Muscle layer of colon (tissue), 2 donors: ENCODE results near the gene ZNF263.
A peak's percentile ranks its signal among the peaks of the same experiment; 100 is the strongest.
"Not testable (repeated sequence)": the region's sequence is repeated elsewhere in the genome, so short reads cannot be mapped to it uniquely, and the experiment has no call there.

Experiments used
- H3K27ac ChIP-seq: one replicate; pipeline ENCODE4 v1.7.0; 2013; ENCODE audit warnings: low read depth, mild to moderate bottlenecking, low read length, moderate library complexity
- H3K27me3 ChIP-seq, 2 donors: one replicate each; pipeline ENCODE4 v1.7.0; 2013; ENCODE audit warnings: low read length in 2 of 2, mild to moderate bottlenecking in 2 of 2; ENCODE audit not compliant: insufficient read depth in 2 of 2, control insufficient read depth in 1 of 2
- H3K36me3 ChIP-seq: one replicate; pipeline ENCODE4 v1.7.0; 2013; ENCODE audit warnings: mild to moderate bottlenecking, low read length; ENCODE audit not compliant: insufficient read depth
- H3K4me1 ChIP-seq: one replicate; pipeline ENCODE4 v1.7.0; 2013; ENCODE audit warnings: mild to moderate bottlenecking, low read length; ENCODE audit not compliant: insufficient read depth
- H3K4me3 ChIP-seq, 2 donors: one replicate each; pipeline ENCODE4 v1.7.0; 2013; ENCODE audit warnings: low read length in 2 of 2, low read depth in 1 of 2, mild to moderate bottlenecking in 1 of 2, moderate library complexity in 1 of 2
- H3K9ac ChIP-seq: one replicate; pipeline ENCODE4 v1.7.0; 2013; ENCODE audit warnings: low read length
- H3K9me3 ChIP-seq: one replicate; pipeline ENCODE4 v1.7.0; 2013; ENCODE audit warnings: mild to moderate bottlenecking, low read length
- donor health status: abdominal sarcoma.
- donor health status: Adenocarcinoma of cecum.

The ZNF263 gene

GRCh38 chr16:3249451-3249850 lies 33.8 kb upstream of the ZNF263 start:
- no peaks in the 10 kb centered on the region for H3K4me1 ChIP-seq
- no peak overlapping the region for H3K9ac ChIP-seq
- no peaks in the 10 kb centered on the region for H3K36me3 ChIP-seq
- no peaks in the 10 kb centered on the region for H3K9me3 ChIP-seq
- H3K4me3 ChIP-seq, result no peak overlapping the region
- no peak overlapping the region for H3K27ac ChIP-seq
- H3K27me3 ChIP-seq, result no peaks in the 10 kb centered on the region

DNA sequence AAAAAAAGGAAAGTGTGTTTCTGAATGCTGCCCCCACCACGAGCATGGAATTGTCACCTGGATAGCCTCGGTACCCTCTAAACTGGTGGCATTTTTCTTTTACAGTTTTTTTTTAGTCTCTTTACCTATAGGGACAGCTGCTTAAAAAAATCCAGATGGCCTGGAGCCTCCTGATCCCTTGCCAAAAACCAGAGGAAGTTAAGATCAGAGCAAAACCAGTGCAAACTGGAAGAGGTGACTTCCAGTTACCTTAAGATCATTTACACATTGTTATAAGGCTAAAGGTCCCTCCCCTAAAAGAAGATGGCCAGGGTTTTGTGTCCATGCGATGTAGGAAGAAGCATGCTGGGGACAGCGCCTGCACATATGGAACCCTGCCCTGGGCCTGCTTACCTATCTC lies 30.3 kb upstream of the ZNF263 start:
- no peaks in the 10 kb centered on the region for H3K36me3 ChIP-seq
- H3K4me3 ChIP-seq, result no peak overlapping the region
- H3K9me3 ChIP-seq, result no peaks in the 10 kb centered on the region
- H3K9ac ChIP-seq, result no peak overlapping the region
- H3K27ac ChIP-seq, result no peak overlapping the region
- H3K4me1 ChIP-seq, result no peaks in the 10 kb centered on the region
- H3K27me3 ChIP-seq, result no peaks in the 10 kb centered on the region

DNA sequence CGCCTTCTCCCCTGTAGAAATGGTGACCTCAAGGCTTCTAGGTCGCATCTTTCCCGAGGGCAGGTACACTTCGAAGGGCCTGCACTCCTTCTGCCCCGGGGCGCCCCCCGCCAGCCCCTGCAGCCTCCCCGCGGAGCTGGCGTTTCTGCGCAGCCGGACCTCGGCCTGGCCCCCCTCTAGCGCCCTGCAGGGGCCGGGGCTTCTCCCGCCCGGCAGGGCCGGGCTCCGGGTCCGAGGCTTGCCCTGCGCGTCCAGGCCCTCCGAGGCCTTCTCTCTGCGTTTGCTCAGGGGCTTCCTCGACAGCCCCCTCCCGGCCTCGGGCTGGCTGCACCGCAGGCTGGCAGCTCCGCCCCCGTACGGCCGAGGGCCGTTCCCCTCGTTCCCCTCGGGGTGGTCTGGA lies 29.0 kb upstream of the ZNF263 start:
- Histone ChIP-seq H3K27me3 (no peaks in the 10 kb centered on the region), H3K4me3 (no peak overlapping the region), H3K27ac (no peak overlapping the region), H3K4me1 (no peaks in the 10 kb centered on the region), H3K9me3 (no peaks in the 10 kb centered on the region), H3K9ac (no peak overlapping the region), H3K36me3 (no peaks in the 10 kb centered on the region)

DNA sequence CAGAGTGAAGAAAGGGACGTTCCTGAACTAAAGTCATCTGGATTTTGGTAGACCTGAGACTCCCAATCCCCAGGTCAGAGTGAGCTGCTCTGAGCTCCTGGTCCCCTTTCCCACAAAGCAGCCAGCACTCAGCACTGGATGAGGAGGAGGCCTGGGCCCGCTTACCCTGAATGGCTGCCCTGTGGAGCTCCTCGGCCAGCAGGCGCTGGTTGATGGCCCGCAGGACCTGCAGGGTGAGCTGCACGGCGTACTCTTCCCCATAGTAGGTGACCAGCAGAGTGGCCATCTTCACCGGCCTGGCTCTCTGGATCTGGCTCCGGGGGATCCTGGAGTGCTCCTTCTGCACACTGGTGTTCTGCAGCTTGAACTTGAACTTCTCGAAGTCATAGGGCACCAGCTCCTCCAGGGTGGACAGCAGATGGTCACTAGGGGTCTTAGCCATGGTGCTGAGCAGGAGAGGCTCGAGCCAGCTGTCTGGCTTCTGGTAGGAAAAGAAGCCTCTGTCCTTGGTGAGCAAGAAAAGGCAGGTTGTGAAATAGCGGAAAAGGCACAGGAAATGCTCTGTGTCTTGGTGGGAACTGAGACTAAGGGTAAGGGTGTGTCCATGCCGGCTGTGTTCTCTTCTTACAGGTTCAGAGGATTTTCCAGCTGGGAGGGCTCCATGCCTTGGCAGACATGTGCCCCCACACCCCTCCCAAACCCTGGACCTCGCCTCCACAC lies 27.0 kb upstream of the ZNF263 start, which contains the start of gene MEFV:
MEFV (minus strand) TSS at position 488 of the 720 bp plus-strand sequence; CDS start at position 442, 46 bp downstream.
- no peaks in the 10 kb centered on the region for H3K9me3 ChIP-seq
- H3K4me3 ChIP-seq, result no peak within 1 kb of the TSS
- no peaks in the 10 kb centered on the region for H3K36me3 ChIP-seq
- H3K9ac ChIP-seq, result no peak within 1 kb of the TSS
- no peaks in the 10 kb centered on the region for H3K4me1 ChIP-seq
- H3K27me3 ChIP-seq, result no peaks in the 10 kb centered on the region
- H3K27ac ChIP-seq, result no peak within 1 kb of the TSS

GRCh38 chr16:3256866-3257465 lies 26.3 kb upstream of the ZNF263 start:
- H3K27ac ChIP-seq, result no peak overlapping the region

DNA sequence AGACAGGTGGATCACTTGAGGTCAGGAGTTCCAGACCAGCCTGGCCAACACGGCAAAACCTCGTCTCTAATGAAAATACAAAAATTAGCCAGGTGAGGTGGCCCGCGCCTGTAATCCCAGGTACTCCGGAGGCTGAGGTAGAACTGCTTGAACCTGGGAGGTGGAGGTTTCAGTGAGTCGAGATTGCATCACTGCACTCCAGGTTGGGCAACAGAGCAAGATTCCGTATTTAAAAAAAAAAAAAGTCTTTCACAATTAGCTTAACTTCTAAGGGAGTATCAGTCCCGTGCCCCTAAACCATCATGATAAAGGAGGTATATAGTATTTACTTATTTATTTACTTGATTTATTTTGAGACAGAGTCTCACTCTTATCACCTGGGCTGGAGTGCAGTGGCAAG lies 23.5 kb upstream of the ZNF263 start:
- H3K9me3 ChIP-seq, result no peaks in the 10 kb centered on the region
- no peaks in the 10 kb centered on the region for H3K36me3 ChIP-seq
- no peak overlapping the region for H3K4me3 ChIP-seq
- no peaks in the 10 kb centered on the region for H3K27me3 ChIP-seq
- peaks cover 1% of the 10 kb centered on the region for H3K4me1 ChIP-seq
- H3K27ac ChIP-seq, result no peak overlapping the region
- no peak overlapping the region for H3K9ac ChIP-seq

More at GRCh38 chr16:3256866-3257465, 26.3 kb upstream of the ZNF263 start:
- Histone ChIP-seq H3K4me1 (no peaks in the 10 kb centered on the region), H3K9me3 (no peaks in the 10 kb centered on the region), H3K9ac (no peak overlapping the region), H3K4me3 (no peak overlapping the region), H3K36me3 (no peaks in the 10 kb centered on the region), H3K27me3 (no peaks in the 10 kb centered on the region)

GRCh38 chr16:3262517-3262916 lies 20.8 kb upstream of the ZNF263 start:
- Histone ChIP-seq H3K9ac (no peak overlapping the region), H3K36me3 (no peaks in the 10 kb centered on the region), H3K4me1 (peaks cover 13% of the 10 kb centered on the region), H3K27me3 (no peaks in the 10 kb centered on the region), H3K27ac (no peak overlapping the region), H3K4me3 (no peak overlapping the region), H3K9me3 (no peaks in the 10 kb centered on the region)

- no peaks in the 10 kb centered on the region for H3K9me3 ChIP-seq
- peaks cover 13% of the 10 kb centered on the region for H3K4me1 ChIP-seq
Measured at GRCh38 chr16:3264137-3265036, 18.9 kb upstream of the ZNF263 start.

GRCh38 chr16:3266873-3267537 lies 16.3 kb upstream of the ZNF263 start:
- Histone ChIP-seq H3K27ac (no peak overlapping the region), H3K9ac (no peak overlapping the region), H3K4me3 (no peak overlapping the region), H3K9me3 (no peaks in the 10 kb centered on the region), H3K36me3 (no peaks in the 10 kb centered on the region), H3K4me1 (peaks cover 13% of the 10 kb centered on the region), H3K27me3 (no peaks in the 10 kb centered on the region)

More at GRCh38 chr16:3264137-3265036, 18.9 kb upstream of the ZNF263 start:
- H3K4me3 ChIP-seq, result peak overlapping the region; percentile 55 to 81
- no peaks in the 10 kb centered on the region for H3K27me3 ChIP-seq
- H3K36me3 ChIP-seq, result no peaks in the 10 kb centered on the region
- peak overlapping the region; percentile 61 for H3K9ac ChIP-seq
- peak overlapping the region; percentile 98 for H3K27ac ChIP-seq

GRCh38 chr16:3268294-3268693 lies 15.0 kb upstream of the ZNF263 start:
- H3K9ac ChIP-seq, result no peak overlapping the region
- no peak overlapping the region for H3K4me3 ChIP-seq
- no peak overlapping the region for H3K27ac ChIP-seq
- H3K36me3 ChIP-seq, result no peaks in the 10 kb centered on the region
- no peaks in the 10 kb centered on the region for H3K9me3 ChIP-seq
- H3K4me1 ChIP-seq, result peaks cover 13% of the 10 kb centered on the region
- H3K27me3 ChIP-seq, result no peaks in the 10 kb centered on the region

DNA sequence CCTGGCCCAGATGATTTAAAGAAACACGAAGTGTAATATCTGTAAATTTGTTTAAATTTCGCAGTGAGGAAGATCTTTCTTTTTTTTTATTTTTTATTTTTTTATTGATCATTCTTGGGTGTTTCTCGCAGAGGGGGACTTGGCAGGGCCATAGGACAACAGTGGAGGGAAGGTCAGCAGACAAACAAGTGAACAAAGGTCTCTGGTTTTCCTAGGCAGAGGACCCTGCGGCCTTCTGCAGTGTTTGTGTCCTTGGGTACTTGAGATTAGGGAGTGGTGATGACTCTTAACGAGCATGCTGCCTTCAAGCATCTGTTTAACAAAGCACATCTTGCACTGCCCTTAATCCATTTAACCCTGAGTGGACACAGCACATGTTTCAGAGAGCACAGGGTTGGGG lies 12.6 kb upstream of the ZNF263 start:
- H3K4me3 ChIP-seq, H3K4me1 ChIP-seq, H3K27me3 ChIP-seq, H3K9me3 ChIP-seq, H3K9ac ChIP-seq, H3K36me3 ChIP-seq, H3K27ac ChIP-seq: not testable (repeated sequence)
